GM18907 (cell line): ENCODE results near the gene DEF6.

Experiments used
- ATAC-seq: cut with Tn5 transposase; IDR thresholded peaks from one replicate; pipeline ENCODE4 v1.9.1; 2021; ENCODE audit warnings: mild to moderate bottlenecking, moderate library complexity; ENCODE audit not compliant: unreplicated experiment

DEF6 gene

DNA sequence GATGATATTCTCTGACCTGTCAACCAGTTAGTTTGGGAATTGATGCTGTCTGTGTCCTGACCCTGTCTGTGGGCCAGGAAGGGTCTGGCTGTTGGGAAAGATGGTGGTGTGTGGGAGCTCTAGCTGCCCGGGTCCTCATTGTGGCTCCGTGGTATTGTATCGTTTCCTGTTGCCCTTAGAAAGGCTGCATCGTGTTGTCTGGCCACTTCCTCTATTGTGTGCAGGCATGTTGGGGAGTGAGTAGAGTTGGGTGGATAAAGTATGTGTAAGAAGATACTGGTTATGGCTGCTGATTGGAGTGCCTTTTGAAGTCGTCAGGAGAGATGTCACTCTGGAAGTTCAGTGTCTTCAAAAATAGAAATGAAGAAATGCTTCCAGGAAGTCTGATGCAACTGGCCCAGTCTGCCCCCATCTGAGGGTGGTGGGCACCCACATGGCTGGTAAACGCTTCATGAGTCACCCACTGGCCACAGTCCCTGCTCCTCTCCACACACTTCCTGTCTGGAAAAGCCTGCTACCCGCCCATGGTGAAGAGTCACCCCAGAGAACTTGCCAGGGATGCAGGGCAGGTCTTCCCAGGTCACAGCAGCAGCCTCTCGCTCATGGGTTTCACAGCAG is 72.6 kb downstream of the DEF6 start:
- peak; percentile 58 for ATAC-seq

DNA sequence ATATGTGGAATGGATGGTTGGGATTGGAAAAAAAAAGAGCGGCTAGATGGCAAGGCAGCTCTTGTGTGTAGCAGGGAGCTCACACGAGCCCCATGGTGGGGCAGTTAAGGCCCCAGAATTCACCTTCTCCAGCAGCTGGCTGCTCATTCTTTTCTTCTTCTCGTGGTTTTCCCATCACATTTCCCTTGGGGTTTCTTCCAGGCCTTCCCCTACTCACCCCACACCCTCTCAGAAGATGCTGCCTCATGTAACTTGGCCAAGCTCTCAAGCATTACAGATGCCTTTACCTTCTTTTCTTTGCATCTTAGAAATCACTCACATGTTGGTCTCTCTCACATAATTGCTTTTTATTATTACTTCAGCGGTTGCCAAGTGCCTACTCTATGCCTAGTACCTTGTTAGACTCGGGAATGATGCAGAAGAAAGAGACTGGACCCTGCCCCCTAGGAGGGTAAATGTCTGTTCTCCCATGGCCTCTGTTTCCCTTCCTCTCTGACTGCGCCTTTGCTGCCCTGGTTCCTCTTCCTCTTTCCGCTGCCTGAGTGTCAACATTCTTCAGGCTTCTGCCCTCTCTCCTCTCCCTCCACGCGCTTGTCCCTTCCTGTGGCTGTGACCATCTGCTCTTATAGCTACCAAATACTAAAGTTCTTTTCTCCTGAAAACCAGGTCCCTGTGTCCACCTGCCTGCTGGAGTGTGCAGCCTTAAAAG is 73.3 kb downstream of the DEF6 start:
- ATAC-seq, result no peak
